Nucleus accumbens (tissue), 56 donors: ENCODE results near the gene FBXL13.
"Not testable (repeated sequence)": the region's sequence is repeated elsewhere in the genome, so short reads cannot be mapped to it uniquely, and the experiment has no call there.

Source experiments
- DNase-seq, 56 donors: peaks; one replicate each; lab custom pipeline; 2025; lab: John Stamatoyannopoulos, UW

The FBXL13 gene

DNA sequence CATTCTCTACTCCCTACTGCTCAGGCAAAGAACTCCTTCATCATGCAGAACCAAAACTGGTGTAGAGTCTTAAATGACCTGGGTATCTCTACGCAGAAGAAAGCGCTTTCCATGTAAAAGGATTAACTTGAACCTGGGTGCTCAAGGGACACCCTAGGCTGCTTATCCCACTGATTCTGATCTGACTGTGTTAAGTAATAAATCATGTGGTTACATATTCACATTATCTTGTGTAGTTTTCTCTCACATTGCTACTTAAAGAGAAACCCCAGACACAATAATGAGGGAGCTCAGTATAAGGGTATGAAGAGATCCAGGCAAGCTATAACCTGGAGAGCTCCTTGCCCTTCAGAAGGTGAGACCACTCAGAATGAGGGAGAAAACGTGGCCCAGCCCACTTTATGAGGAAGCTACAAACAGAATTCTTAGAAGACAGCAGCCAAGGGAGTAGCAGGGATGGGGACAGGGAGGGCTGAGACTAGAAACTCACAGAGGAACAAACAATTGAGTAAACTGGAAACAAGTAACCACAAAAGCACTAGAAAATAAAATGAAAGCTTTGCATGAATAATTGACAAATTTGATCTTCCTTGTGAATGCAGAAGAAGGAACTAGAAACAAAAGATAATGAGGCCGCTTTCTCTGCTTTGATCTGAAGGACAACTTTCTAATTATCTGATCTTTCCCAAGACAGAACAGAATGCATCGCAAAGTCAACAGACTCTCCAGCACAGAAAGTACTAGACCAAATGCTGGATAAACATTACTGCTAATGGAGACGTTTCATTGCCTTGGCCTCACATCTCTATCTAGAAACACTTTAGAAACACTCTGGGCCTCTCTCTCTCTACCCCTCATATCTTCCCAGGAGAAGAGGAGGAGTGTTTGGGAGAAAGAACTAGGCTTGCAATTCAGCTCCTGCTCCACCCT is 85.7 kb downstream of the FBXL13 start:
- no peak for DNase-seq

- DNase-seq: no peak
Measured at GRCh38 chr7:102988088-102988487, 86.5 kb downstream of the FBXL13 start.

DNA sequence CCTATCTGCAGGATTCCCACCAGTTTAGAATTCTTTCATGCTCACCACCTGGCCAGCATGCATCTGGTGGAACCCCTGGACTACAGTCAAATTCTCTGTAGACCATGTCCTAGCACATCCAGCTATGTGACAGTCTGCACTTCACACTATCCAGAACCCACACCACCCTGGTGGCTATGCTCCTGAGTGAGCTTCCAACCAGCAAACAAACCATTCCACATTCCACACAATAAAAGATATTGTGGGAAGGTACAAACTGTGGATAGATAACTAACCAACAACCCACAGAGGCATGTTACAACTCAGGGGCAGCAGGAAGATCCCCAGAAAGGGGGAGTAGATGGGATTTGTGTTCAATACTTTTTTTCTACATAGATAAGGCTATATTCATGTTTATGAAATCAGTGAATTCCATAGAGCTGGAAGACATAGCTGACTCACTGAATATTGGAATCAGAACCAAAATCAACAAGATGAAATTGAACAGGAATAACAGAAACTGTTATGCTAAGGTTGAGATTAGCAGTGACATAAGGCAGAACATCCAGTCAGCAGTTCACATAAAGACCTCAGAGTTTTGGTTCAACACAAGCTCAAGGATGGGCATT is 89.3 kb downstream of the FBXL13 start:
- no peak for DNase-seq

DNA sequence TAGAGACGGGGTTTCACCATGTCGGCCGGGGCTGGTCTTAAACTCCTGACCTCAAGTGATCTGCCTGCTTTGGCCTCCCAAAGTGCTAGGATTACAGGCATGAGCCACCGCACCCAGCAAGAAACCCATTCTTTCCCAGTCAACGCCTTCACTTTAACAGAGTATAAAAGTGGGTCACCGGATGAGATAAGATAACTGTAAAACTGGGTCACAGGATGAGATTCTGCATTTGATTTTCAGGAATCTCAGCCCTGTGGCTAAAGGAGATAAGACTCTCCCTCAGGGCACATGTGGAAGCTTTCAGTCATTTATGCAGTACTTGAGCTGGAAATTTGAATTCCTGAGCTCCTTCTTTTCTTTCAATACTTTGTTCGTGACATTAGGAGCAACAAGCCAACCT is 91.0 kb downstream of the FBXL13 start:
- DNase-seq: no peak

DNA sequence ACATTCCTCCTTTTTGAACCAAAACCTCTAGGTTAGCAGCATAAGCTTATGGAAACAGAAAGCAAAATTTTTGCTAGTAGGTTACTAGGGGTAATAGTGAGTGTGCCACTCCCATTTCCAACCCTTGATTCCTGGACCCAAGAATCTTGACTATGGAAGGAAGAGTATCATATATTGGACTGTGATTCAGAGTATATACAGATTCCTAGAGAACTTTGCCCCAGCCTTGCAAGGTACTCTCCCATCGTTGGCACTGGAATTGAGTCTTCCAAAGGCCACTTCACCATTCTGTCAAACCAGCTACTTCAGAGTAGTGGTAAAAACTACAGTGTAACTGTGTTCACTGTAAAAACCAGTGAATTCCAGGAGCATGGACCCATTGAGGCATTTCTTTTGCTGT is 92.4 kb downstream of the FBXL13 start:
- no peak for DNase-seq

- DNase-seq: no peak
Measured at GRCh38 chr7:102981451-102981850, 93.1 kb downstream of the FBXL13 start.

DNA sequence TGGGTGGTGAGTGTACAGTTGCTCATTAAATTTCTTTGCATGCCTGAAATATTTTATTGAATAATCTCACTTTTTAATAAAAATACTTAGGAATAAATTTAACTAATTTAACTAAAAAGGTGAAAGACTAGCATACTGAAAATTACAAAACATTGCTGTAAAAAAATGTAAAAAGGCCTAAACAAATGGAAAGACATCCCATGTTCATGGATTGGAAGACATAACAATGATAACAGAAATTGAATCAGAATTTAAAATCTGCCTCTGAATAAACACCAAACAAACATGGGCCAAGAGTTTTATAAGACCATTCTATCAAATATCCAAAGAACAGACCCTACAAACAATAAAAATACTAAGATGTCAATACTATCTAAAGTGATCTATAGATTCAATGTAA is 94.9 kb downstream of the FBXL13 start:
- no peak for DNase-seq

GRCh38 chr7:102978284-102978683 is 96.3 kb downstream of the FBXL13 start:
- peak in 1 of 56 donors; percentile 0 for DNase-seq

GRCh38 chr7:102977586-102977985 is 97.0 kb downstream of the FBXL13 start:
- not testable (repeated sequence) for DNase-seq

DNA sequence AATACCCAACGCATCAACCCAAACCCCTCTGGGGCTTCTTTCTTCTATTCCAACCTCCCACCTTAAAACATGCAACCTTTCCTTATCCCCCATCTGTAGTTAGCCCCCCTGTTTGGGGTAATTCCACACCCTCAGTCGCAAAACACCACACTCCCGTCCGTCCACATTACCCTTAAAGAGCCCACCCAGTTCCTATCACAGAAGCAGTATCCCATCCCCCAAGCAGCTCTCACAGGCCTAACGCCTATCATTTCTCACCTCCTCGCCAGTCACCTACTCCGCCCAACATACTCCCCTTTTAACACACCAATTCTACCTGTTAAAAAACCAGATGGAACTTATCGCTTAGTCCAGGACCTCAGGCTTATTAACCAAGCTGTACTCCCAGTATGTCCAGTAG is 98.1 kb downstream of the FBXL13 start:
- DNase-seq: no peak

- DNase-seq: no peak
Measured at GRCh38 chr7:102975854-102976253, 98.7 kb downstream of the FBXL13 start.

GRCh38 chr7:102974366-102975236 is 100.0 kb downstream of the FBXL13 start:
- no peak for DNase-seq

DNA sequence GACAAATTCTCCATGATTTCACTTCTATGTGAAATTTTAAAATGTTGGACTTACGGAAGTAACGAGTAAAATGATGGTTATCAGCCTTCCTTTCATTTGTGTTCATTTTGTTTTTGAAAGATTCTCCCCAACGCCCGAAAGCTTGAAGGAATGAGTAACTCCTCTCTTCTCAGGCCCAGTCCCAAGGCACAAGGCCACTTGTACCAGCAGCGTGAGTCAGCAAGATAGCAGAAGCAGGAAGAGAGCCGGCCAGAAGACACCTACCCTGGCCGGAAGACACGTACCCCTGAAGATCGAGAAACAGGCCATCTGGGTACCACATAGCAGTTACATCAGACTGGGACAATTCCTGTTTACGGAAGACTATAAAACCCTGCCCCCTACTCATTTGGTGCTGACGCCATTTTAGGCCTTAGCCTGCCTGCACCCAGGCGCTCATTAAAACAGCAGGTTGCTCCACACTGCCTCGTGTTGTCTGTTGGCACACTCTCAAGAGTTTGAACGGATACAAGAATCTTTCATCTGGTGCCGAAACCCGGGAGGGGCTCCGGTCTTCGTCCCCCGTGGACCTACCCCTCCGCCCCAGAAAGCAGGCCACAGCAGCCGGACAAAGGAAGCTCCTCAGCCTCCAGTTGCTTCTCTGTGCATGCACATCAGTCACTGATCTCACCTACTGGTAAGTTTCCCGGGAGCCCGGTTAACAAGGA is 101.3 kb downstream of the FBXL13 start:
- DNase-seq: no peak

GRCh38 chr7:102967798-102968197 is 106.8 kb downstream of the FBXL13 start:
- no peak for DNase-seq

DNA sequence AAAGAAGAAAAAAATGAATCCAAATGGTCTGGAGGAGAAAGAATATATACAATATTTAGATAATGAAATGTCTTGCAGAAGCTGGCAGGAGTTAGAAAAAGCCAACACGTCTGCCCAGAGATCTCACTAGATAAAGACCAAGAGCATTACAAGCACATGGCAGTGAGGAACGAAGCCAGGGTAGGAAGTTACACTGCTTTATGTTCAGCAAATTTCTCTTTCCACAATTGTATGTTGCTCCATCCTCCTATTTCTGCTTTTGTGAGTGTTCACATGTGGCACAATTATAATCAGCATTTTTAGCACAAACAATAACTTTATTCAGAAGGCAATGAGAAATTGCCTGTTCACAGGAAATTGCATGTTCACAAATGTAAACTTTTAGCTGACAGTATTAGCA is 108.1 kb downstream of the FBXL13 start:
- no peak for DNase-seq

GRCh38 chr7:102961993-102962392 is 112.6 kb downstream of the FBXL13 start:
- not testable (repeated sequence) for DNase-seq

DNA sequence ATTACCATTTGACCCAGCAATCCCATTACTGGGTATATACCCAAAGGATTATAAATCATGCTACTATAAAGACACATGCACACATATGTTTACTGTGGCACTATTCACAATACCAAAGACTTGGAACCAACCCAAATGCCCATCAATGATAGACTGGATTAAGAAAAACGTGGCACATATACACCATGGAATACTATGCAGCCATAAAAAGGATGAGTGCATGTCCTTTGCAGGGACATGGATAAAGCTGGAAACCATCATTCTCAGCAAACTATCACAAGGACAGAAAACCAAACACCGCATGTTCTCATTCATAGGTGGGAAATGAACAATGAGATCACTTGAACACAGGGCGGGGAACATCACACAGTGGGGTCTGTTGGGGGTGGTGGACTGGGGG is 116.6 kb downstream of the FBXL13 start:
- DNase-seq: not testable (repeated sequence)

DNA sequence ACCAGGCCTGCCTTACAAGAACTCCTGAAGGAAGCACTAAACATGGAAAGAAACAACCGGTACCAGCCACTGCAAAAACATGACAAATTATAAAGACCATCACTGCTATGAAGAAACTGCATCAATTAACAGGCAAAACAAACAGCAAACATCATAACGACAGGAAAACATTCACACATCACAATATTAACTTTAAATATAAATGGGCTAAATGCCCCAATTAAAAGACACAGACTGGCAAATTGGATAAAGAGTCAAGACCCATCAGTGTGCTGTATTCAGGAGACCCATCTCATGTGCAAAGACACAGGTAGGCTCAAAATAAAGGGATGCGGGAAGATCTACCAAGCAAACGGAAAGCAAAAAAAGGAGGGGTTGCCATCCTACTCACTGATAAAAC is 120.2 kb downstream of the FBXL13 start:
- DNase-seq: not testable (repeated sequence)

- DNase-seq: no peak
Measured at GRCh38 chr7:102953406-102953805, 121.2 kb downstream of the FBXL13 start.

DNA sequence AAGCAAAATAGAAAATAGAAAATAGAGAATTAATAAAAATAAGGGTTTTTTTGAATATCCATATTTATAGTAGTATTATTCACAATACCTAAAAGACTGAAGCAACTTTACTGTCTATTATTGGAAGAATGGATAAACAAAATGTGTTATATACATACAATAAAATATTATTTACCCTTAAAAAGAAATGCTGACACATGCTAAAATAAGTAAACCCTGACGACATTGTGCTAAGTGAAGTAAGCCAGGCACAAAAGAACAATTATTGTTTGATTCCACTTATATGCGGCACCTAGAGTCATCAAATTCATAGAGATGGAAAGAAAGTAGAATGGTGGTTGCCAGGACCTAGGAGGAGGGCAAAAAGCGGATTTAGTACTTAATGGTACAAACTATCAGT is 122.8 kb downstream of the FBXL13 start:
- DNase-seq: no peak
